DLD1 (cell line): Measurements from ENCODE around the gene OLIG3.

Experiments
- in situ Hi-C: cut with HindIII; loops from 2 replicates; pipeline ENCODE4 v1.10.0; 2017; ENCODE audit warnings: low sequenced_read_pairs

The OLIG3 gene

DNA sequence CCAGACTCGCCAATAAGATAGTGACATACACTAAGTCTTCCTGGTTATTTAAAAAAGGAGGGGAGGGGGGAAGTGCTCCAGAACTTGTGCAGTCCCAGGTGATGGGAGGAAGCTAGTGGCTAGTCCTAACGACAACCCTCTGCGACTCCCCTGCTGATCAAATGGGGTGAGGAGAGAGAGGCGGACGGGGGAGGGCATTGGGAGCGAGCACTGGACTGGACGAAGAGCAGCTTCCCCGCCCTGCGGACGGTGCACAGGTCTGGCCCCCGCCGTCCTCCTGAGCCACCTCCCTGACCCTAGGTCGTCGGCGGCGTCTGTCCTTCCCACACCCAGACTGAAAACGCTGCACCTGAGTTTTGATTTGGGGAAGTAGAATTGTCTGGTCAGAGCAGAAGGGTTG lies 2.2 kb upstream of the OLIG3 start:
- in situ Hi-C loops, result no loop called here

DNA sequence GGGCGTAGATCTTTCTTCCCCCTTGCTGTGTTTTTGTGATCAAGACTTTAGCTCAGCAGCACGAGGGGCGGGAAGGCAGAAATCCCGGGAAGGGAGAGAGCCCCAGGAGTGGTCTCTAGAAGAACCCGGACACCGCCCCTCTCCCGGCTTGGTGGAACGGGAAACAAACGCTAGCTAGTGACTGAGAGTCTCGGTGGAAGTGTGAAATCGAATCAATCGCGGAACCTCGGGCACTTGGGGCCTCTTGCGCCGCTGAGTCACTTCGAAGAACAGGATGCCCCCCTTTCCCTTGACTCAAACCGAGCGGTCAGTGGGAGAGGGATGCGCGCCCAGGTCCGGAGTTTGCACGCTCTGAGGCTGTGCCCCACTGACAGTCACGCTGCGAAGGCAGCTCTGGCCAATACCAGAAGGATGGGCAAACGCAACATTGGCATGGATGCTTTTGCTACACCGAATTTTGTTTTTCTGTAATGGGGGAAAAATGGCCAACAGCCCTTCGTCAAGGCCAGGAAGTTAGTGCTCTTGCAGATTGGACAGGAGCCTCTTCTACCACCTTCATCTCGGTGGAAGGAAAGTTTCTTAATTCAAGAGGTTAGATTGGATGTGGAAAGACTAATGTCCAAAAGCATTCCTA lies 1.6 kb upstream of the OLIG3 start:
- in situ Hi-C loops, result no loop called here

DNA sequence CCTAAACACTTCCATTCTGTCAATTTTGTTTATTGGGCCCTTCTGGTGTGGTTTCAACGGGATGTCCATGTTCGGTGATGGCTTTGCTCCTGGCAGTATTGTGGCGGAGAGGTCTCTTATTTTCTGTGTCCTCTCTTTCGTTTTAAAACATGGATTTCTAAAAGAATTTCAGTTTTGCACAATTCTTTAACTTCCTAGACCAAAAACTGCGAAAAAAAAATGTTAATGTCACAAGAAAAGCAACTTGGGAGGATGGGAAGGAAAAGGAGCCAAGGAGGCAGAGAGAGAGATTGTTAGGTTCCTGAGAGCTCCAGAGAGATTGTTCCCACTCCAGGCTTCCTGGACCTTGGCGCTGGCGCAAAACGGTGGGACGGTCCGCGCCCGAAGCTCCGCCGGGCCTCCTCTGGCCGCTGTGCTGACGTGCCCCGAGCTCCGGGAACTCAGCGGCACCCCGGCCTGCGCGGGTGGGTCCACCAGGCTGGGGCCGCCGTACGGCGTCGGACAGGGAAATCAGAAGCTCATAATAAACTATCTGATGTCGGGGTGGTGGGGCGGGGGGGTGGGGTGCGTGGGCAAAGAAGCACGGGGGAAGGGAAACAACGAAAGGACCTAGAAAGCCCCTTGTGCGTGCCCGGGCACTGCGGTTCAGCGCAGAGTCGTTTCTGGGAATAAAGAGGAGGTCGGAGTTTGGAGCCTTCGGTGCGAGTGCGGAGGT lies 951 bp upstream of the OLIG3 start:
- in situ Hi-C loops, result no loop called here

DNA sequence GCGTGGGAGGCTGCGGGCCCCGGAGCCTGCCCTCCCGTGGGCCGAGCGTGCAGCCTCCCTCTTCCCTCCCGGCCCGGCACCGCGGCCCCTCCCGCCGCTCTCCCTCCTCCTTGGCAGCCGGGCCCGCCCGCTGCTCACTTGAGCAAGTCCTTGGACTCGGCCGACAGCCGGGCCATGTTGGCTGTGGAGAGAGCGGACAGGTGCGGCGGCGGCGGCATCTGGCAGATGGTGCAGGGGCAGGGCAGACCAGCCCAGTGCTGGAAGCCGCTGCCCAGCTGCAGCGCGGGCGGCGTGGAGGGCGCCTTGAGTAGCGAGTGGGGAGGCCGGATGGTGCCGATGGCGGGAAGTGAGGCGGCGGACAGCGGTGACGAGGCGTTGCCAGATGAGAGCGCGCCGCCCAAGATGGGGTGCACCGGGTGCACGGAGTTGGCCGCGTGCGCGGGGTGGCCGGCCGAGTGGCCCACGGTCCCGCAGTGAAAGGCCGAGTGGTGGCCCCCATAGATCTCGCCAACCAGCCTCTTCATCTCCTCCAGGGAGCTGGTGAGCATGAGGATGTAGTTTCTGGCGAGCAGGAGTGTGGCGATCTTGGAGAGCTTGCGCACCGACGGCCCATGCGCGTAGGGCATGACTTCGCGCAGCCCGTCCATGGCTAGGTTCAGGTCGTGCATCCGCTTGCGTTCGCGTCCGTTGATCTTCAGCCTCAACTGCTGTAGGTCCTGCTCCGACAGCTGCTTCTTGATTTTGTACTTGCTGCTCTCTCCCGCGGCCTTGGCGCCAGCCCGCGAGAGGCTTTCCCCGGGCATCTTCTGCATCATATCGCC lies 766 bp downstream of the OLIG3 start:
- in situ Hi-C loops, result no loop called here

DNA sequence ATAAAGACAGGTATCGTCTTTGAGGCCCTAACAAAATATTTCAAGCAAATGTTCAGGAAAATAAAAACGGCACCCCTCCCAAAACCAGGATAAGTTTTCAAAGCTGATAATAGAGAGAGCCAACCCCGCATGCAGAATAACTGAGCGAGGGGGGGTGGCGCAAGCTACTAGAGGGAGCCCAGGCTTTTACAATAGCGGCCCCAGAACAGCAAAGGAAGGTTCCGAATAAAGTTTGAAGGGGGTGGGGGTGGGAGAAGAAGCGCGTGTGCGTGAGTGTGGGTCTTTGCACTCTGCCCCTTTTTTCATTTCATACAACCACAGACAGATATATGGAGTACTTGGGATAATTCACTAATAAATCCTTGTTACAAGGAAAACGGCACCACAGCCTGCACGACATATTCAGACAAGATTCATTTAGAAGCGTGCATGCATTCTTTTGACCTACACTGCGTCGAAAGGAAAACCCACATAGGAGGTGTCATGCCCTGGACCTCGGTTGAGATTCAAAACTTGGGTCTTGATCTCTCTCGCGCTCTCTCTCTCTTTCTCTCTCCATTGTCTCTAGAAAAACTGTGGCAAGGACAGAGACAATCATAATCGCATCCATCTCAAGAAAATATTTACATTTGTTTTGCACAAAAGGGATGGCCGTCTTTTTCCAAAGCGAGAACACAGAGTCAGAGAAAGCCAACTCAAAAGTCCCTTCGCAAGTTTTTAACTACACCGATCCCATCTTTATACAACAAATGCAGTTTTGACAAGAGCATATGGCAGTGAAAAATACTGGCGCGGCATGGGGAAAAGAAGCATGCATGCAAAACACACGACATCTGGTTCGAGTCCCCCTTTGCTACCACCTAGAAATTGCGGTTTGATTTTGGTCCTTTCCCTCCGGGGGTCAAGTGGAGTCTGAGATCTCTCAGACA lies 1.6 kb downstream of the OLIG3 start:
- in situ Hi-C loops, result no loop called here

DNA sequence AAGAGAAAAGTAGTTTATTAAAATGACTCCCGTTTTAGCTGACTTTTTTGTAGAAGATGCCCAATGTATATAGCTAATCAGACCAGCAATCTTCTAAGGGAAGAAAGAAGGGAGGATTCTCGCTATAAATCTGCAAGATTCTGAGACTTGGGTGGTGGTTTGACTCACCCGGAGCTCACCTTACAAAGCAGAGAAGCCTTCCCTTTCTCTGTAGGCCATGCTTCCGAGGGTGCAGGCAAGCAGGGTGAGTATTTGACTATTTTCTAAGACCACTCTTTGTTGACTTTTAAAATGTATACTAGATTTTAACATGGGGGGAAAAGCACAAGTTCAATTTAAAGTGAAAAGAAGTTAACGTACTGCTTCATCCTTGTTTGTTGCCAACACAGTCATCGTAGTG lies 2.7 kb downstream of the OLIG3 start:
- in situ Hi-C loops, result no loop called here

DNA sequence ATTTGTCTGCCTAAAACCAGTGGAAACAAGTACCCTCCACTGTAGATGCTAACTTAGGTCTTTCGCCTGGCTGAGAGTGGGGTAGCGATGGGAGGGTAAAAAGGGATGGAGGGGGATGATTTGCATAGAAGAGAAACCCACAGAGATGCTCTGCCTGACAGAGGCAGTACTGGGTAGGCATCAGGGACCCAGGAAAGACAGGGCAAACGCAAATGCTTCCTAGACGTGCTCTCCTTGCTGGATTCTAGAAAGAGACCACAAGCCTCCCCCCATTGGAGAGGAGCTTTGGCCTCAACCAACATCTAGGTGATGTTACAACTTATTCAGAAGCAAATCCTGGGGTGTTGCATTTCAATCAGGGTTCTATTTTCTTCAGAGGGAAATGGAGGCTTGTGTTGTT lies 3.2 kb downstream of the OLIG3 start:
- in situ Hi-C loops, result no loop called here

DNA sequence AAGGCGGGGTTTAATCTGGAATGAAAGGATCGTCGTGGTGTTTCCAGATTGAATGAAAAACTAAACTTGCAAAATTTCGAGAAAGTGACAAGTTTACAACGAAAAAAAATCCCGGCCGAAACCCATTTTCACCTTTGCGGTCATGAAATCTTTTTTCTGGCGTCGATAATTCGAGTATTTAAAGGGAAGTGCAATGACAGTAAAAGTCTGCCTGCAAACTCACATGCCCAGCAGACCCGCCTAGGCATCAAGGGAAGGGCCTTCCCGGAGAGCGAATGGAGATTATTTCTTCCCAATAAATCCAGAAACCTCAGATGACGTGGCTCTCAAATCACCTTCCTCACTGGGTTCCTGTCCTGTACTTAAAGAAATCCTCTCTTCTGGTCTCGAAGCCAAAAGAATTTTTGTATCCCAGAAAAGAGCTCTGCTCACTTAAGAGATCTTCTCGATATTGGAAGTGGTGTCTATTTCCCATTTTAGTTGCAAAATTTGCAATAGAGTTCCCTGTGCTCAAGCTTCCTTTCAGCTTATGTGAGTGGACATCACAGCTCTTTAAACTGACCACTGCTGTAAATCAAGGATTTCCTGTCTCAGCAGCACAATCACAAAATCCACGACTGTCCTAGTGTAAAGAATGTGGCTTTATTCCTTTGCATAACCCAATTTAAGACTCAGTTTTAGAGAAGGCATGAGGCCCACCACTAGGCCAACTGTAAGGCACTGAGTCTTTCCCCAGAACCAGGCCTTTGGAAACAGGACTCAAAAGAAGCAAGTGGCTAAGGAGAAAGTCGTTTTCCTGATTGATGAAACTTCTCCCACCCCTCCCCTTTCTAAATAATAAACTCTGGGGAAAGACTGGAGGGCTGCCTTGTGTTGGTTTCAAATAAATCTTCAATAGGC lies 3.9 kb downstream of the OLIG3 start:
- in situ Hi-C loops, result no loop called here

DNA sequence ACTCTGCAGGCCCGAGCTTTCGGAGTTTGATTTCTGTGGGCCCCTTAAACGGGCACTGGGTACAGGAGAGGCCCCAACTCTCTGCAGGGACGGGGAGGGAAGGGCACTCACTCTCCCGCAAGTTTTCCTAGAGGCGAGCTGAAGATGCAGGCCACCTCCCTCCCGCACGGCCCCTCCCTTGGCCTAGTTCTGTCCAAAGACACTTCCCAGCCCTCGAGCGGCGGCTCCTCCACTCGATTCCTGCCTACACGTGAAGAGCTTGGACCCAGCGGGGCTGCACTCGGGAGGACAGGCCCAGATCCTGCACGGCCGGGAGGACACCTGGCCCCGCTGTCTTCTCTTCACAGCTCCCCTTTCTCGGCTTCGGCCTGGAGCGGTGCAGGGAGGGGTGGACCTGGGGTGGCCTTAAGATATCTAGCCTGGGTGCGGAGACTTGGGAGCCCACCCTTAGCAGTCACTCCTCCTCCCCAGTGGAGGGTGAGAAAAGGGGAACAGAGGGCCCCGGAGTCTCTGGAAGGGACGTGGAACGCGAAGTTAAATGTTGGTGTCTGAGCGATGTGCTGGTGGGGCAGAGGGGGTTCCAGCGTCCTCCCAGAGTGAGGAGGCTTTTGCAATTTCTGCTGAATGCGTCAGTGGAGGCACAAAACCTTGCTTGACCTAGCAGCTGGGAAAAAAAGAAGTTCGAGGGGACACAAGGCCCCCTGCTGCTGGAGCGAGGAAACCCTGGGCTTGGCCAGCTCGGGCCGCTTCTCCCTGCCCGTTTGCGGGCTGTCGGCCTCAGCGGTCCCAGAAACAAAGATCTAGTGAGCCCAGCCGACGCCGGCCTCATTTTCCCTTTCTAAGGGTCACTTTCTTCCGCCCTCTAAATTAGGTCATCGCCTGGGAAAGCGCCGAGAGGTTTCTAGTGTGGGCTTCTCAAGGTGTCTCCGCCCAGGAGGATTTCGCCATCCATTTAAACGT lies 4.9 kb downstream of the OLIG3 start:
- in situ Hi-C loops, result no loop called here

DNA sequence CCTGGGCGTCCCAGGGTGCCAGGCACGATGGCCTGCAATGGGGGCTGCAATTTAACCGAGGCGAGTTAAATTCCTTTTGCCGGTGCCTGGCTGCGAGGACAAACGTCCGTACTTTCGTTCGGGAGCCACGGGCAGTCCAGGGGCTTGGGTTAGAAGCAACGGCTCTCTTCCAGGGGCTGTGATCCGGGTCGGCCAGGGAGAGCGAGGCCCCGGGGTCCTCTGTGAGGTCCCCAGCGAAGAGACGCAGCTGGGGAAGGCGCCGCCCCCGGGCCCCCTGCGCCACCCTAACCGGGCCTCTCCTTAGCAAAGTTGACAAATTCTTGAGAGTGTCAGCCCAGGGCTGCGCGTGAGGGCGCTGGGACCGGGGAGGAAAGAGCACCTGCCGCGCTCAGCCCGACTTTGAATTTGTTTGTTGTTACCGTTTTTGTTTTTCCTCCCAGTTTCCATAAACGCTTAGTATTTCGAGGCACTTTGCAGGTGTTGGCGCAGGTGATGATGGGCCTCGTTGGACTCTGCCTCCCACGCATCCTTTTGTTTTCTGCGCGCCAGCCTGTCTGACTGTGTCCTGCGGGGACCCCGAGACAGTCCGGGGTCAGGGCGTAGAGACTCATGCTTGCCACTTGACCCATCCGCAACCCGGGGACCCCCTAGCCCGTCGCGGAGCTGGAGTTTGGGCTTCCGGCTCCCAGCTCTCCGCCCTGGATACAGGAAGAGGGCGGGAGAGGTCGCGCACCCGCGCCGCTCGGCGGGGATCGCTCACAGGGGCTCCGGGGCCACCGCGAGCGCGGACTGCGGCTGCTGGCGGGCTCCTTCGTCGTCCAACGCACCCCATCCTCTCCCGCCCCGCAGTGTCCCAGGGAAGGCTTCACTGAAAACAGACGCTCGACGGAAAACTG lies 5.8 kb downstream of the OLIG3 start:
- in situ Hi-C loops, result no loop called here

DNA sequence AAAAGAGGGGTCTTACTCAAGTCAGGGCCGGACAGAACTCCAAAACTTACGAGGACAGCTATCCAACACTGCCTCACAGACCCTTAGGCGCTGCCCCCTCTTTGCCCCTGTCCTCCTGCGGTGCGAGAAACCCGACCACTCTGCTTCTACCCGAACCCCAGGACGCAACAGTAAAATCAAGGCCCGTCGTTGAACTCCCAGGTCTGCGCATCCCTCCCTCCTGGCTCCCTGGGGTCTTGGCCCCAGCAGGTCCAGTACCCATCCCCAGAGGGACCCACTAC lies 6.4 kb downstream of the OLIG3 start:
- in situ Hi-C loops, result no loop called here

DNA sequence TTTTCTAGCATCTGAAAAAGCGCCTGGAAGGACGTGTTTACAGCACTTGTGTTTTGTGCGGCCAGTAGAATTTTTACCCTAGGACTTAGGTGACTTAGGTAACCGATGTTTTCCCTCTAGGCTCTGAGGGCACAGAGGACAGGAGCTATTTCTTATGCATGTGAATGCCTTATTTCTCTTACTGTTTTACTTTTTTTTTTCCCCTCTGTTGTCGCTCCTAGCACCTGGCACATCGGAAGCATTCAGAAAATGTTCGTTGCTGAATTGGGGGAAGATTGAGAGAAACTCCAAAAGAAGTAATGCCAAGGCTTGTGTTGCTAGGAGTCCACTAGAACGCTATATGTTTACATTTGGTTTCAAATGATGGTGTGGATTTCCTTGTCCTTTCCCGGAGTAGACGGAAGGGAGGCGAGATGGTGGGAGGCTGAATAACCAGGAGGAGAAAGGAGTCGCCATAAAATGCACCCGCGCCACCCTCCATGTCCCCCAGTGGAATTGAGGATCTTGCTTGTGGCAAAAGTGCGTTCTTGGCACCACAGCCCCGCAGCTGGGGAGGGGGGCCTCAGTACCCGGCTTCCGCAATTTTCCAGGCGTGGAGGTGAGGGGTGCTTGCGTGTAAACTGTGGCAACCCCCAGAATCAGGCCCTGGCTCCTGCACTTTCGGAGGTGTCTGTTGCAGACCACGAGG lies 6.9 kb downstream of the OLIG3 start:
- in situ Hi-C loops, result no loop called here

DNA sequence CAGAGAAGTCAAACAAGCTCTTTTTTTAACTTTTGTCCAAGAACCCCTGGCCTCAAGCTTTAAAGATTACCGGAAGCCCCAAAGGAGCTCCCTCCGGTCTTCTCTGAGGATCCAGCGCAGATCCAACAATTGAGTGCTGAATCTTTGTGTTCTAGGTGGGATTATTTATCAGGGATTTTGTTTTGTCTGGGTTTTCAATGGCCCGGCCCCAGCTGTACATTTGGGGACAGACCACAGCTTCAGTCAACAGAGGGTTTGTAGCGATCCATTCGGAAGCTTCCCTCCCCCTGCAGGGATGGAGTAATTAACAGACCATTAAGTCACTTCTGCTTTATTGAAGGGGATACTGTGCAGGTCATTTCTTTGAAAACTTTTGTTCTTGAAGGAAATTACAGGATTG lies 7.8 kb downstream of the OLIG3 start:
- in situ Hi-C loops, result no loop called here

DNA sequence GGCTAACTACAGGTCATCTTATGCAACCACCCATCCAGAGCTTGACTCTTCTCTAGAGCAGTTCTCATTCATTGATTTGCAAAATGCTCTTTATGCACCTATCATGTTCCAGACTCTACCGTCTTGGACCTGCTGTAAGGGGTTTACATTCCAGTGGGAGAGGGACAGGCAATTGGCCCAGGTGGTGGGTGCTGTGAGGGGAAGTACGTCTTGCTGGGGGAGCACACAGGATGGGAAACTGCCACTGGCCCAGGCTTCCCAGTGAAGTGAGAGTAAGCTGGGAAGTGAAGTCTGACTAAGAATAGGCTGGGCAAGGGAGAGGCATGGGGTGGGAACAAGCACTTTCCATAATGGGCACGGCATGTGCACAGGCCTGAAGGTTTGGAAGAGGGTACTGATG lies 13.8 kb downstream of the OLIG3 start:
- in situ Hi-C loops, result no loop called here

DNA sequence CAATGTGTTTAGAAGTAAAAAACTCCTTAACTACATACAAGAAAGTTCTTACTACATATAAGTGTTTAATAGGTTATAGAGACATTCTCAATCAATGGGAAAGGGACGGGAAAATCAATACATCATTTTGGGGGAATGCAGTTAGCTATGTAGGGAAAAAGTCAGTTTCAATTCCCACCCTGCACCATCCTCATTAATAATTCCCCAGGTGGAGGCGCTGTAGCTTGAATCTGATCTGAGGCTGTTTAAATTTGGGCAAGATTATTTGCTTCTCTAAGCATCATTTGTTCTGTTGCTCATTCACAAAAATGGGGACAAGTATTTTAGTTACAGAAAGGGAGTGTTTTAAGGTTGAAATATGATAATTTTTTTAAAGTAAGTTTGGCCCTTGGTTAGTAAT lies 19.1 kb downstream of the OLIG3 start:
- in situ Hi-C loops, result no loop called here

DNA sequence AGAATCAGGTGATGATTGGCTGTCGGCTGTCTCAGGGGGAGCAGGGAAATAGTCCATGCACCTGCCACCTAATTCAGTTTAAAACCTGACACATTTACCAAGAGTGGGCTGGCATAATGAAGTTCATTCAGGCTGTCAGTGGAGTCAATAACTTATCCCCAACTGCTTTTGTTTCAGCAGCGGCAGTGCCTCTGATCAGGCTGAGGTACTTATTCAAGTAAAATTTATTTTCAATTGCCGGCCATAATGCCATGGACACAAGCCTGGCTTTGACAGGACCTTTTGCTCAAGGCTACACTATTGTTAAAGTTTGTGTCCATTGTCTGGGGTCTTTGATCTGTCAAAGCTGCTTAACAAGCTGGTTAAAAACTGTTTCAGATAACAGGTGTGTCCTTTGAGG lies 20.6 kb downstream of the OLIG3 start:
- in situ Hi-C loops, result no loop called here

DNA sequence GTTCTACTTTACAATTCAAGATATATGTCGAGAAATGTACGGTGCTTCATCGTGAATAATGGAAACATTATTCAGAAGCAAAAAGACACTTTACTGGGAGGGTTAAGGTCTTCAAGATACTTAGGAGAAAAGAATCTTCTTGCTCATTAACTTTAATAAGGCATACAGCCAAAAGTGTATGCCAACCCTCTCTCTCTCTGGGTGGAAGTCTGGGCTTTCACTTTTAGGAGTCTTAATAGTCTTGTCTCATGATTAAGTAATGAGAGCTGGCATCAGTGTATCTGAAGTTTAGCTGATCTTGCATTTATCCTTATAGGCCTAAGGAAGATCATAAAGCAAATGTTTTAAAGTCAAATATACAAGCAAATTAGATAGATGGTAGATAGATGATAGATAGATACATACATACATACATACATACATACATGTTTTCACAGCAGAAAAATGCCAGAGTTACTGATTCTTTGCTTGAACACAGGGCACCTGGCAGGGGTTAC lies 21.5 kb downstream of the OLIG3 start:
- in situ Hi-C loops, result no loop called here
